Measurements from ENCODE around the gene NOTO.
A peak's percentile ranks its signal among the peaks of the same experiment; 100 is the strongest.

The NOTO gene

GRCh38 chr2:73203055-73203681, 794 bp downstream of the NOTO start:
- DNase-seq = no peak

- DNase-seq = no peak
Observed at GRCh38 chr2:73205611-73206010, 3.2 kb downstream of the NOTO start.

- no peak for DNase-seq
Observed at GRCh38 chr2:73208258-73208657, 5.9 kb downstream of the NOTO start.

GRCh38 chr2:73210019-73210418, 7.6 kb downstream of the NOTO start:
- no peak for DNase-seq

- DNase-seq = no peak
Observed at GRCh38 chr2:73210696-73211095, 8.3 kb downstream of the NOTO start.

GRCh38 chr2:73212098-73212447, 9.7 kb downstream of the NOTO start:
- DNase-seq = no peak

- DNase-seq = peak; percentile 72
Observed at GRCh38 chr2:73212448-73213176, 10.2 kb downstream of the NOTO start.

GRCh38 chr2:73214120-73215035, 12.0 kb downstream of the NOTO start, which contains the start of gene SMYD5:
Gene SMYD5, plus strand, starts transcription at chr2:73214245. Its CDS starts 22 bp downstream, at chr2:73214267.
- peak; percentile 86 for DNase-seq

GRCh38 chr2:73215254-73215653, 12.9 kb downstream of the NOTO start:
- DNase-seq = no peak

GRCh38 chr2:73217160-73217559, 14.8 kb downstream of the NOTO start:
- DNase-seq = no peak

- no peak for DNase-seq
Observed at GRCh38 chr2:73217826-73218225, 15.5 kb downstream of the NOTO start.

GRCh38 chr2:73218298-73218697, 15.9 kb downstream of the NOTO start:
- no peak for DNase-seq

- DNase-seq = no peak
Observed at GRCh38 chr2:73223821-73224220, 21.4 kb downstream of the NOTO start.

- peak; percentile 29 for DNase-seq
Observed at GRCh38 chr2:73225513-73226360, 23.4 kb downstream of the NOTO start.

GRCh38 chr2:73227086-73227485, 24.7 kb downstream of the NOTO start:
- no peak for DNase-seq

GRCh38 chr2:73228631-73229030, 26.3 kb downstream of the NOTO start:
- no peak for DNase-seq

GRCh38 chr2:73232403-73233153, 30.2 kb downstream of the NOTO start:
- no peak for DNase-seq

GRCh38 chr2:73233154-73233931, 31.0 kb downstream of the NOTO start, which contains the start of gene PRADC1:
Gene PRADC1, minus strand, starts transcription at chr2:73233239. Its CDS starts 79 bp downstream, at chr2:73233160.
- peak; percentile 98 for DNase-seq

GRCh38 chr2:73233932-73234832, 31.8 kb downstream of the NOTO start, which contains the start of gene CCT7:
Gene CCT7, plus strand, starts transcription at chr2:73234308. Its CDS starts 71 bp downstream, at chr2:73234379.
- DNase-seq = peak; percentile 84

Measured in GDM1 (cell line).